Measurements from ENCODE around the gene DDX21. TPM values are rescaled to one million over a fixed set of nuclear protein-coding genes. Genes with fewer than 3 reads are reported as not detected.

DDX21 gene
- total and polyA plus RNA-seq, 9 of the 15 experiments (the other 6 are each of a cell fraction or from before 2014, with no cell fraction given), result 143 to 365 (median 281) TPM

- TF ChIP-seq STAT6 (CRISPR knock-in tag; IDR thresholded peaks at IDR 0.05) (no peak), SUPT5H (IDR thresholded peaks at IDR 0.05) (0 out of 2 replicates have a peak, but pooled peaks have one; percentile 3), FOXP1 (CRISPR knock-in tag; IDR thresholded peaks at IDR 0.05) (no peak), CBX1 (IDR thresholded peaks at IDR 0.05; ENCODE audit: low read depth) (no peak)
Observed at GRCh38 chr10:68981074-68981473, 25.1 kb downstream of the DDX21 start (continued).

- H3K9me1 ChIP-seq (ENCODE audit: control insufficient read depth, insufficient read depth, low read length), result no peaks in the 10 kb centered on the region
- BruUV-seq (replicated peaks), result no TSS peak
- in situ Hi-C loops (cut with MboI) (no loop called here), intact Hi-C loops (cut with micrococcal nuclease) (no loop called here)
- peaks cover 8% of the 10 kb centered on the region; the same call in 1 of the 3 replicates for H3K79me2 ChIP-seq (ENCODE audit: control insufficient read depth, insufficient read depth, low read length)
- H3K27me3 ChIP-seq (ENCODE audit: control insufficient read depth in 2 of 2, insufficient read depth in 2 of 2, low read length in 2 of 2), result no peaks in the 10 kb centered on the region
- ATAC-seq, result no peak
- no peaks in the 10 kb centered on the region for H4K20me1 ChIP-seq (replicated peaks; ENCODE audit: control insufficient read depth, insufficient read depth, low read length)
- no peak overlapping the region for H3K4me2 ChIP-seq (ENCODE audit: insufficient read depth, low read length)
- DNase-seq (ENCODE audit: extremely low read depth in 1 of 4, low spot score in 3 of 4), result peak in 1 of 4 experiments; percentile 12
- ChIA-PET POLR2A (interaction anchor here (4.1 kb wide), 1 partner anchor 13 kb away, joined by 41 read pairs; no protein-coding TSS in a partner anchor), CTCF (ENCODE audit: low intra/inter-chr PET ratio) (no interaction called here)
- H3K27ac ChIP-seq (ENCODE audit: extremely low read depth, low read depth, low read length), result no peak overlapping the region
- H3K9me3 ChIP-seq (replicated peaks; ENCODE audit: control insufficient read depth, insufficient read depth, low read depth, low read length), result no peaks in the 10 kb centered on the region
- no peak for FAIRE-seq
- H3K4me1 ChIP-seq (replicated peaks in 1 of 2; ENCODE audit: control insufficient read depth in 2 of 2, insufficient read depth in 2 of 2, low read length in 2 of 2), result no peaks in the 10 kb centered on the region
- H2AFZ ChIP-seq (ENCODE audit: low read depth, low read length), result no peak overlapping the region
- TF ChIP-seq BRF2 (IDR thresholded peaks at IDR 0.05; ENCODE audit: borderline replicate concordance, insufficient read depth, insufficient read length) (no peak), SLC30A9 (CRISPR knock-in tag; IDR thresholded peaks at IDR 0.05) (no peak)
- peak overlapping the region in 1 of 2 experiments; percentile 61; a peak in 1 of 4 replicates for H3K9ac ChIP-seq (ENCODE audit: insufficient read depth in 1 of 2, low read depth in 2 of 2, low read length in 2 of 2)
- 99% methylated on average over 11 of the region's 11 CpGs for WGBS (ENCODE audit: insufficient coverage, low coverage, missing lambda C conversion rate)
- H3K4me3 ChIP-seq, result no peak overlapping the region
- peaks cover 84% of the 10 kb centered on the region for H3K36me3 ChIP-seq (ENCODE audit: control insufficient read depth, insufficient read depth, low read length)
Observed at GRCh38 chr10:68982389-68982788, 26.4 kb downstream of the DDX21 start.

Measured in K562 (cell line).